Measurements from ENCODE around the gene ZFAND6.

- TF ChIP-seq NFIC (IDR thresholded peaks at IDR 0.05) (no peak), RAD21 (IDR thresholded peaks at IDR 0.05; ENCODE audit: low read depth) (no peak), ZBTB7A (IDR thresholded peaks at IDR 0.05; ENCODE audit: low read depth) (no peak), TAF1 (IDR thresholded peaks at IDR 0.05; ENCODE audit: low read depth) (no peak), TEAD4 (IDR thresholded peaks at IDR 0.05) (no peak), YY1 (IDR thresholded peaks at IDR 0.05; ENCODE audit: low read depth) (no peak), TCF12 (IDR thresholded peaks at IDR 0.05; ENCODE audit: low read depth) (no peak), EP300 (IDR thresholded peaks at IDR 0.05; ENCODE audit: borderline replicate concordance) (no peak), MAX (IDR thresholded peaks at IDR 0.05) (no peak), CREB1 (IDR thresholded peaks at IDR 0.05; ENCODE audit: low read depth) (no peak), USF1 (IDR thresholded peaks at IDR 0.05) (no peak), REST (IDR thresholded peaks at IDR 0.05; ENCODE audit: low read depth) (no peak), EGR1 (IDR thresholded peaks at IDR 0.05) (no peak)
Observed at GRCh38 chr15:80058044-80058443, 1.4 kb upstream of the ZFAND6 start.
